ENCODE data around the gene GABRA5.

GRCh38 chr15:26996250-26996649 is 129.4 kb downstream of the GABRA5 start:
- TF ChIP-seq EZH2 (IDR thresholded peaks at IDR 0.05; ENCODE audit: borderline replicate concordance, low read length) (no peak), CTCF (conservative IDR thresholded peaks at IDR 0.05 in 1 of 2, IDR thresholded peaks at IDR 0.05 in 1 of 2; ENCODE audit: extremely low read depth in 1 of 2, insufficient read depth in 1 of 2, low read depth in 1 of 2, low read length in 2 of 2) (no peak)

Measured in mammary epithelial cell (primary cell).